ENCODE results near the gene PALLD.

The PALLD gene

GRCh38 chr4:168734703-168735678 lies 238.1 kb downstream of the PALLD start:
- DNase-seq (ENCODE audit: low read depth), result no peak

DNA sequence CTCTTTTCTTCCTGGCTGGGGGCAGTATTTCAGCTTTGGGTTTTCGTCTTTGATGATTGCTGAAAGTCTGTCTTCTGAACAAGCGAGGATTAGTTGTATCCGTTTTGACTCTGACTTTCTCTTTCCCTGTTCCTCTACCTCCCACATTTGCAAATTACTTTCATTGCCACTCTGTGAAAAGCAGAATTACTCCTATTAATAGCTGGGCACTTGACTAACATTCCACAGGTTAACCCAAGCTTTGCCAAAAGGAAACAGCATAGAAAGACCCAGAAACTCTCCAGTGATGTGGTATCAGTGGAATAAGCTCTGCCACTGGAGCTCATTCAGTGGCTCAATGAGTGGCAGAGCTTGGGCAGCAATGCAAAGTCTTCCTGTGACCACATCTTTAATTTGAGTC lies 238.9 kb downstream of the PALLD start:
- DNase-seq (ENCODE audit: low read depth), result no peak

DNA sequence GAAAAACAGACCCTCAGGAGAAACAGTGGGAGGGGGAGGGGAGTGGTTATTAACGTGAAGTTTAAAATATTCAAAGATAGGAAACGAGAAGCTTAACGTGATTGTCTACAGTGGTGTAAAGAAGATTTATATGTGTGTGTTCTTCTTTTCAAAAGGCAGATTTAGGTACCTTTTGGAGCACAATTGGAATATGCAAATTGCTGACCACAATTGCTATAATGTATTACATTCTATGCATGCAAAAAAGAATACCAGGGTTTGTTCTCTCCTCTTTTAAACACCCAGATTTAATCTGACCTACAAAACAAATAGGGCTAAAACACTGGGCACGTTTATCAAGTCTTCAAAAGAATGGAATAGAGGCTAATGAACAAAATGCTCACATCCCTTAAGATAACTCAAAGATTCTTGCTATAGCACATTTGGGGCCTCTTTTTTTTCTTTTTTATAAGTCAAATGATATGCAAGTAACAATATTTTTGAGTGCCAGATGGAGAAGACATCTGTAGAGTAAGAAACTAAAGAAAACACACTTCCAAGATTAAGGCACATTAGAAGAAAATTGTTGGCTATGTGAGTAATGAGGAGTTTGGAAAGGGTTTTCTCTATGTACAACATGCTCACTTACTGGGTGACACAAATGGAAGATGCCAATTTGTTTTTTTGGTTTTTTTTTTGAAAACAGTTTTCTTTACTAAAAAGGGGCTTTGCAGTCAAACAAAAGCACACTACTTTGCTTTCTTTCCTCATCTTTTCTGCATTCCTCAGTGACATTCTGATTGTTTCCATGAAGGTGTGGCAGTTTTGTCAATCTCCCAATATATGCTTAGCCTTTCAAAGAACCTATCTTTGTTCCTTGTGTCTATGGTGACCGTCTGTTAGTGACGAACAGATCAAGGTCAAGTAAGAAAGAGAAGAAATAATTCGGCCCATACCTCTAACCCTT lies 240.3 kb downstream of the PALLD start:
- DNase-seq (ENCODE audit: low read depth), result no peak

GRCh38 chr4:168737806-168738172 lies 240.9 kb downstream of the PALLD start:
- DNase-seq (ENCODE audit: low read depth), result peak; percentile 78

DNA sequence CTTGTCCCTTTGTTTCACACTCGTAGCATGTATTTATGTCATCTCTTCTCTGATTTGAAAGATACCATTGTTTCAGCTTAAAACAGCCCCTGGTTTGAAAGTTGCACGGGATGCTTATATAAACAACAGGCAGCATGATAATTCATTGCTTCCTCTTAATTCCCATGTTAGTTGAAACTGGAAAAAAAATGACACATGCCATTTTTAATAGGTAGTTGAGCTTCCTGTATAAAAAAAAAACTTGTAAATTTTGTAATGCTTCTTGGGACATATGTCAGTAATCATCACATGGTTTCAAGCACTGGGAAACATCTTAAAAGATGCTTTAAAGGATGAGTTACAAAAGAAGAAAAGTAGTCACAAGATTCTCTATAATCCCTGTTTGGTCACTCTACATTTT lies 243.0 kb downstream of the PALLD start:
- DNase-seq (ENCODE audit: low read depth), result no peak

GRCh38 chr4:168740691-168741090 lies 243.8 kb downstream of the PALLD start:
- peak; percentile 27 for DNase-seq (ENCODE audit: low read depth)

DNA sequence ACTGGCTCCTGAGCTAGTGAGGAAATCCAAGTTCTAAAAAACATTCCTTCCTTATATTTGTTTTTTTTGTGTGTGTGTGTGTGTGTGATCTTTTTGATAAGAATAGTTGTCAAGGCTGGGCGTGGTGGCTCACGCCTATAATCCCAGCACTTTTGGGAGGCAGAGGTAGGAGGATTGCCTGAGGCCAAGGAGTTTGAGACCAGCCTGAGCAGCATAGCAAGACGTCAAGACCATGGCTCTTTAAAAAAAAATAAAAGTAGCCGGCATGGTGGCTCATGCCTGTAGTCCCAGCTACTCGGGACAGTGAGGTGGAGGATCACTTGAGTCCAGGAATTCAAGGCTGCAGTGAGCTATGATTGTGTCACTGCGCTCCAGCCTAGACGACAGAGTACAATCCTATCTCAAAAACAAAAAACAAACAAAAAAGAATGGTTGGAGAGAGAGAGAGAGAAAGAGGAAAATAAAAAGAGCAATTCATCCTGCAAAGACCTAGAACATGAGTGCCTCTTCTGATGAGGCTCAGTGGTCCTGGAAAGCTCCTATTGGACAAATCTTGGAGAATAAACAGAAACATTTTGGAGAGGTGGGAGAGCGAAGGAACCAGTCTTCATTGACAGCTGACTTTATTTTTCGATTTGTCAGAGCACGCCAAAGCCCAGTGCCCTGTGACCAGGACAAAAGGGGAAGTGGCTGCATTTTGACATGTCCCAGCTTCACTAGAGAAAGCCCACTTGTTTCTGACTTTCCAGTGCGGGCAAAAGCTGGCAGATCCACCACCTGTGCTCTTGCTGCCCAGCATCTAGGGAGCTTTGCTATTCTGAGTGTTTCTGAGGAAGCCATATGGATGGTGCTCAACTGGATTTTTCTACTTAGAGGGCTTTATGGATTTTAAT lies 244.7 kb downstream of the PALLD start:
- no peak for DNase-seq (ENCODE audit: low read depth)

DNA sequence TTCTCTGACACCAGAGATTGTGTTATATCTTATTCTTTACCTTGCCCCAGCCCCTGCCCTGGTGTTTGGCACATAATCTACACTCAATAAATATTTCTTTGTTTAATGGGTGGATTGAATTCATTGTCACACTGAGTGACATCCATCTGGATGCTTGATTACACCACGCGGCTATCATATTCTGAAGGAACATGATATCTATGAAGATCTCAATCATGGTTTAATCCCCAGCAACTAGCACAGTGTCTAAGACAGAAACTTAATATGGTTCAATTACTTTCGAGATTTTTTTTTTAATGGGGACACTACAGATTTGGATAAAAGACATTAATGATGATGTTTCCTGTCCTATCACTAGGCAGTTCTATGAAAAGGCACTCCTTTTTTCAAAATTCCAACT lies 246.3 kb downstream of the PALLD start:
- no peak for DNase-seq (ENCODE audit: low read depth)

- peak; percentile 71 for DNase-seq (ENCODE audit: low read depth)
Measured at GRCh38 chr4:168743601-168744000, 246.7 kb downstream of the PALLD start.

GRCh38 chr4:168744021-168744420 lies 247.2 kb downstream of the PALLD start:
- no peak for DNase-seq (ENCODE audit: low read depth)

- no peak for DNase-seq (ENCODE audit: low read depth)
Measured at GRCh38 chr4:168748807-168749206, 252.0 kb downstream of the PALLD start.

GRCh38 chr4:168751263-168752225 lies 254.7 kb downstream of the PALLD start:
- DNase-seq (ENCODE audit: low read depth), result peak; percentile 54

DNA sequence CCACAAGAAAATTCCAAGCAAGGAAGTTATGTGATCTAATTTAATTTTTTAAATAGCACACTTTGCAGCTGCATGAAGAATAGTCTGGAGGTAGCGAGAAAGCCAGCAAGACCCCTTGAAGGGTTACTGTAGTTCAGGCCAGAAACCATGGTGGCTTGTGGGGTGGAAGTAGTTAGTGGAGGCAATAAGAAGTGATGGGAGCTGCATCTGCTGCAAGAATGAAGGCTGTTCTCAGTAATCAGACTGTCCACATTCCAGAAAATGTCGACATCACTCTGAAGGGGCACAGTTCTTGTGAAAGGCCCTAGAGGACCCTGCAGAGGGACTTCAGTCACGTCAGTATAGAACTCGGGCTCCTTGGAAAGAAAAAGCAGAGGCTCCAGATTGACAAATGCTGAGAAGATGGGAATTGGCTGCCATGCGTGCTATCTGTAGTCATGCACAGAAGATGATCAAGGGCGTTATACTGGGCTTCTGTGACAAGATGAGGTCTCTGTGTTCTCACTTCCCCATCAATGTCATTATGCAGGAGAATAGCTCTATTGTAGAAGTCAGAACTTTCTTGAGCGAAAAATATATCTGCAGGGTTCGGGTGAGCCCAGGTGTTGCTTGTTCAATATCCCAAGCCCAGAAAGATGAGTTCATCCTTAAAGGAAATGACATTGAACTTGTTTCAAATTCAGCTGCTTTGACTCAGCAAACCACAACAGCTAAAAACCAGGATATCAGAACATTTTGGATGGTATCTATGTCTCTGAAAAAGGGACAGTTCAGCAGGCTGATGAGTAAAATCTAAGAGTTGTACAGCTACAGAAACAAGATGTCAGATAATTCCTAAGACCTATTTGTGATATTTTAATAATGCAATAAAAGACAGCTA lies 259.0 kb downstream of the PALLD start:
- no peak for DNase-seq (ENCODE audit: low read depth)

DNA sequence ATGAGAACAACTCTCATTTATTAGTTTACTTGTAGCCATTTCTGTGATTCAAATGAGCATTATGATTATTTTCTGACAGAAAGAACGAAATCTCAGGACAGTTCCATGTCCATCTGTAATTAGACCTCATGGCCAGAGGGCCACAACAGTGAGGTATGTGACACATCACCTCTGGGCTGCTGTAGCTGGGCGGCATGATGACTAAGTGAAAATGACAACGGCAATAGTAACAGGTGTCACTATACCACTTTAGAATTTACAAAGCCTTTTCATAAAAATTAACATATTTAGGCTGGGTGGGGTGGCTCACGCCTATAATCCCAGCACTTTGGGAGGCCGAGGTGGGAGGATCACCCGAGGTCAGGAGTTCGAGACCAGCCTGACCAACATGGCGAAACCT lies 260.6 kb downstream of the PALLD start:
- DNase-seq (ENCODE audit: low read depth), result no peak

DNA sequence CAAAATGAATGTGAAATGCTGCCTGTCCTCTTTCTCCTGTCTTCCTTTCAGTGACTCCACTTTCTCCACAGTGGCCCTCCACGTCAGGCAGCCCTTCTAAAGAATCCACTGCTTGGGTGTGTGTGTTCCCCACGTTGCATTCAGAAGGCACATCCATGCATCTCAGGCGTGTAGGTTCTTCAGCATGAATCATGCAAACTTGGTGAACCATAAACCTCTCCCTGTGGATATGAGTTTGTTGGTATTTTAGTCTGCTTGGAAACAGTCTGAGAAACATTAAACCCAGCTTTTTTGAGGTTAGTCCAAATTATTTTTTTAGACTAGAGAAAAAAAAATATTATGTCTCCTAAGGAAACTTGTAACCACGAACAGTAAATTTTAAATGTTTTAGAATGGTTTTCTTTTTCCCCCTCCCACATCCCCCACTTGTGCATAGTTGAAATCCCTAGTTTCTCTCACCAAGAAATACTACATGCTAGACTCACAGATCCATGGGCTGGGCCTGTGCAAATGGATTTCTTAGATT lies 261.6 kb downstream of the PALLD start:
- DNase-seq (ENCODE audit: low read depth), result peak; percentile 87

GRCh38 chr4:168759321-168759720 lies 262.5 kb downstream of the PALLD start:
- no peak for DNase-seq (ENCODE audit: low read depth)

- no peak for DNase-seq (ENCODE audit: low read depth)
Measured at GRCh38 chr4:168759959-168760527, 263.2 kb downstream of the PALLD start.

- DNase-seq (ENCODE audit: low read depth), result no peak
Measured at GRCh38 chr4:168761066-168761465, 264.2 kb downstream of the PALLD start.

DNA sequence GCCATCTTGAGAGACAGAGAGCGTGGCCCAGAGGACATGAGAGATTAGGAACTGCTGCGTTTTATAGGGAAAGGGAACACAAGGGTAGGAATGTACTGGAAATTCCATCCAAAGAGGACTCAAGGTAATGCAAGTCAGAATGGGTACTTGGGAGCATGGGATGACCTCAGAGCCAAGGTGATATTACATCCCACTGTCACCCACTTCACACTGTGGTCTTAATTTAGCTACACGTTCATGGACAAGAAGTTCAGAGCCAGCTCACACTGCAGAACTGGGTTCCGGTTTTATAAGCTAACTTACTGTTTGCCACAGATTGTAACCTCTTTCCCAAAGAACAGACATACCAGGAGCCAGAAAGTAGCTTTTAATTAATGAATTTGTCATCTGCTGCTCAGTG lies 268.5 kb downstream of the PALLD start:
- no peak for DNase-seq (ENCODE audit: low read depth)
